HG02981 (cell line): ENCODE measurements around the gene FIGN.

Source experiments
- ATAC-seq: cut with Tn5 transposase; IDR thresholded peaks from one replicate; pipeline ENCODE4 v1.9.1; 2021; ENCODE audit warnings: mild to moderate bottlenecking, moderate library complexity; ENCODE audit not compliant: unreplicated experiment

Gene FIGN

GRCh38 chr2:163737563-163737962 lies 1.8 kb upstream of the FIGN start:
- ATAC-seq: no peak

- no peak for ATAC-seq
Observed at GRCh38 chr2:163737190-163737439, 1.3 kb upstream of the FIGN start.

- ATAC-seq: no peak
Observed at GRCh38 chr2:163736433-163737189, 803 bp upstream of the FIGN start.

- no peak for ATAC-seq
Observed at GRCh38 chr2:163734881-163735684, 725 bp downstream of the FIGN start.

GRCh38 chr2:163734401-163734800 lies 1.4 kb downstream of the FIGN start:
- no peak for ATAC-seq

GRCh38 chr2:163733956-163734355 lies 1.9 kb downstream of the FIGN start:
- no peak for ATAC-seq

GRCh38 chr2:163733301-163733938 lies 2.4 kb downstream of the FIGN start:
- ATAC-seq: no peak

GRCh38 chr2:163732727-163733126 lies 3.1 kb downstream of the FIGN start:
- ATAC-seq: no peak

GRCh38 chr2:163731735-163732134 lies 4.1 kb downstream of the FIGN start:
- no peak for ATAC-seq

- no peak for ATAC-seq
Observed at GRCh38 chr2:163730556-163730955, 5.3 kb downstream of the FIGN start.

- ATAC-seq: no peak
Observed at GRCh38 chr2:163729636-163730273, 6.1 kb downstream of the FIGN start.

- no peak for ATAC-seq
Observed at GRCh38 chr2:163723881-163724280, 11.9 kb downstream of the FIGN start.

GRCh38 chr2:163723348-163723747 lies 12.5 kb downstream of the FIGN start:
- ATAC-seq: no peak

- no peak for ATAC-seq
Observed at GRCh38 chr2:163719331-163719730, 16.5 kb downstream of the FIGN start.

GRCh38 chr2:163717993-163718680 lies 17.7 kb downstream of the FIGN start:
- no peak for ATAC-seq

GRCh38 chr2:163717515-163717914 lies 18.3 kb downstream of the FIGN start:
- no peak for ATAC-seq

GRCh38 chr2:163716101-163716500 lies 19.7 kb downstream of the FIGN start:
- no peak for ATAC-seq

- no peak for ATAC-seq
Observed at GRCh38 chr2:163715668-163716067, 20.1 kb downstream of the FIGN start.

GRCh38 chr2:163715199-163715598 lies 20.6 kb downstream of the FIGN start:
- ATAC-seq: no peak

GRCh38 chr2:163713534-163714311 lies 22.1 kb downstream of the FIGN start:
- no peak for ATAC-seq
